ENCODE measurements around the gene PSMD1. TPM values are rescaled to one million over a fixed set of nuclear protein-coding genes. Genes with fewer than 3 reads are reported as not detected.

The PSMD1 gene
- polyA plus RNA-seq, 1 donor from 2014 or later: 83.8 TPM

DNA sequence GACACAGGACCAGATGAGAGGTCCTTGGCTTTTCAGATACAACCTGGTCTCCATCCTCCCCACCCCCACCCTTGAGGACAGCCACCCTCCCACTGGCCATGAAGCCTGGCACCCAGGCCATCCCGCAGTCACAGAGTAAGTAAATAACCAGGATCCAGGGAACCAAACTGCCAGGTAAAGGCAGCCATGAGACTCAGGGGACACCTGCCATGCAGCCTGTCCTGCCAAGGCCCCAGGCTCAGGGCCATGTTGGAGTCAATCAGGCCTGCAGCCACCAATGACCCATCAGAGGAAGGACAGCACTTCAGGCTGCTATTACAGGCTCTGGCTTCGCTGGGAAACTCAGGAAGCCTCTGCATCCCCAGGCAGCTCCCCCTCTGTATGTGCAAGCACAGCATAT, 45.1 kb upstream of the PSMD1 start:
- H3K4me2 ChIP-seq (ENCODE audit: low read length): no peak overlapping the region
- no peak overlapping the region for H2AFZ ChIP-seq (ENCODE audit: low read depth, low read length)
- no peaks in the 10 kb centered on the region for H3K27me3 ChIP-seq (ENCODE audit: insufficient read depth, low read depth, low read length)
- no peaks in the 10 kb centered on the region for H4K20me1 ChIP-seq (ENCODE audit: insufficient read depth)
- H3K36me3 ChIP-seq (ENCODE audit: insufficient read depth, low read length): no peaks in the 10 kb centered on the region
- no peaks in the 10 kb centered on the region for H3K9me3 ChIP-seq (ENCODE audit: low read length)
- no peaks in the 10 kb centered on the region for H3F3A ChIP-seq (ENCODE audit: insufficient read depth, low read length, poor library complexity, severe bottlenecking)
- H3K79me2 ChIP-seq (replicated peaks; ENCODE audit: insufficient read depth, low read length): no peaks in the 10 kb centered on the region
- H3K4me3 ChIP-seq (ENCODE audit: low read length): no peak overlapping the region
- H3K9ac ChIP-seq (ENCODE audit: low read length): no peak overlapping the region
- TF ChIP-seq TAF1 (IDR thresholded peaks at IDR 0.05; ENCODE audit: low read depth): no peak
- no peak for TF ChIP-seq EP300 (conservative IDR thresholded peaks at IDR 0.05; ENCODE audit: poor library complexity, severe bottlenecking)
- no peak for TF ChIP-seq RAD21 (conservative IDR thresholded peaks at IDR 0.05)
- no peak for TF ChIP-seq POLR2AphosphoS5 (IDR thresholded peaks at IDR 0.05)
- TF ChIP-seq, protein P1, sequence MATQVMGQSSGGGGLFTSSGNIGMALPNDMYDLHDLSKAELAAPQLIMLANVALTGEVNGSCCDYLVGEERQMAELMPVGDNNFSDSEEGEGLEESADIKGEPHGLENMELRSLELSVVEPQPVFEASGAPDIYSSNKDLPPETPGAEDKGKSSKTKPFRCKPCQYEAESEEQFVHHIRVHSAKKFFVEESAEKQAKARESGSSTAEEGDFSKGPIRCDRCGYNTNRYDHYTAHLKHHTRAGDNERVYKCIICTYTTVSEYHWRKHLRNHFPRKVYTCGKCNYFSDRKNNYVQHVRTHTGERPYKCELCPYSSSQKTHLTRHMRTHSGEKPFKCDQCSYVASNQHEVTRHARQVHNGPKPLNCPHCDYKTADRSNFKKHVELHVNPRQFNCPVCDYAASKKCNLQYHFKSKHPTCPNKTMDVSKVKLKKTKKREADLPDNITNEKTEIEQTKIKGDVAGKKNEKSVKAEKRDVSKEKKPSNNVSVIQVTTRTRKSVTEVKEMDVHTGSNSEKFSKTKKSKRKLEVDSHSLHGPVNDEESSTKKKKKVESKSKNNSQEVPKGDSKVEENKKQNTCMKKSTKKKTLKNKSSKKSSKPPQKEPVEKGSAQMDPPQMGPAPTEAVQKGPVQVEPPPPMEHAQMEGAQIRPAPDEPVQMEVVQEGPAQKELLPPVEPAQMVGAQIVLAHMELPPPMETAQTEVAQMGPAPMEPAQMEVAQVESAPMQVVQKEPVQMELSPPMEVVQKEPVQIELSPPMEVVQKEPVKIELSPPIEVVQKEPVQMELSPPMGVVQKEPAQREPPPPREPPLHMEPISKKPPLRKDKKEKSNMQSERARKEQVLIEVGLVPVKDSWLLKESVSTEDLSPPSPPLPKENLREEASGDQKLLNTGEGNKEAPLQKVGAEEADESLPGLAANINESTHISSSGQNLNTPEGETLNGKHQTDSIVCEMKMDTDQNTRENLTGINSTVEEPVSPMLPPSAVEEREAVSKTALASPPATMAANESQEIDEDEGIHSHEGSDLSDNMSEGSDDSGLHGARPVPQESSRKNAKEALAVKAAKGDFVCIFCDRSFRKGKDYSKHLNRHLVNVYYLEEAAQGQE (IDR thresholded peaks at IDR 0.05; ENCODE audit: borderline replicate concordance): no peak
- no peaks in the 10 kb centered on the region for H3K9me2 ChIP-seq (ENCODE audit: insufficient read depth, low read length)
- no peak overlapping the region for H3K27ac ChIP-seq (ENCODE audit: low read length)

DNA sequence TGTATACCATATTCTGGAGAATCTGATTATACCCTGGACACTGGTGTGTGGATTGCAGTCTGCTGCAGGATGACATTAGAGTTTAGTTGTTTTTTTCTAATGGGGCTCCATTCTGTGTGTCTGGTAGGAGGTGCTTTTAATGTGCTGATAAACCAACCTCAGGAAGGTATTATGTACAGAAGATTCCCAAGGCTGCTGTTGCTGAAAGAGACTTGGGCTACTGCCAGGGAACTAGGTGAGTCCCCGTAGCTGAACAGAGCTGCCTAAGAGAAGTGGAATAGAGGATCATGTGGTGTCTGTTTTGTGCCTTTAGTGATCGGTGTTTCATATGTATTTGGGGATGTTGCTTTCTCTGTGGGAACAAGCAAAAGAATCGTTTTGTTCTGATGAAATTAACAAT, 44.2 kb upstream of the PSMD1 start:
- H3K79me2 ChIP-seq (replicated peaks; ENCODE audit: insufficient read depth, low read length): no peaks in the 10 kb centered on the region
- H3K9me3 ChIP-seq (ENCODE audit: low read length): no peaks in the 10 kb centered on the region
- H4K20me1 ChIP-seq (ENCODE audit: insufficient read depth): no peaks in the 10 kb centered on the region
- no peaks in the 10 kb centered on the region for H3K27me3 ChIP-seq (ENCODE audit: insufficient read depth, low read depth, low read length)
- no peak overlapping the region for H3K9ac ChIP-seq (ENCODE audit: low read length)
- no peak overlapping the region for H3K4me2 ChIP-seq (ENCODE audit: low read length)
- TF ChIP-seq, protein P2, sequence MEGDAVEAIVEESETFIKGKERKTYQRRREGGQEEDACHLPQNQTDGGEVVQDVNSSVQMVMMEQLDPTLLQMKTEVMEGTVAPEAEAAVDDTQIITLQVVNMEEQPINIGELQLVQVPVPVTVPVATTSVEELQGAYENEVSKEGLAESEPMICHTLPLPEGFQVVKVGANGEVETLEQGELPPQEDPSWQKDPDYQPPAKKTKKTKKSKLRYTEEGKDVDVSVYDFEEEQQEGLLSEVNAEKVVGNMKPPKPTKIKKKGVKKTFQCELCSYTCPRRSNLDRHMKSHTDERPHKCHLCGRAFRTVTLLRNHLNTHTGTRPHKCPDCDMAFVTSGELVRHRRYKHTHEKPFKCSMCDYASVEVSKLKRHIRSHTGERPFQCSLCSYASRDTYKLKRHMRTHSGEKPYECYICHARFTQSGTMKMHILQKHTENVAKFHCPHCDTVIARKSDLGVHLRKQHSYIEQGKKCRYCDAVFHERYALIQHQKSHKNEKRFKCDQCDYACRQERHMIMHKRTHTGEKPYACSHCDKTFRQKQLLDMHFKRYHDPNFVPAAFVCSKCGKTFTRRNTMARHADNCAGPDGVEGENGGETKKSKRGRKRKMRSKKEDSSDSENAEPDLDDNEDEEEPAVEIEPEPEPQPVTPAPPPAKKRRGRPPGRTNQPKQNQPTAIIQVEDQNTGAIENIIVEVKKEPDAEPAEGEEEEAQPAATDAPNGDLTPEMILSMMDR (IDR thresholded peaks at IDR 0.05; ENCODE audit: poor library complexity, severe bottlenecking): no peak
- no peak for TF ChIP-seq RAD21 (conservative IDR thresholded peaks at IDR 0.05)
- TF ChIP-seq EP300 (conservative IDR thresholded peaks at IDR 0.05; ENCODE audit: poor library complexity, severe bottlenecking): no peak
- no peaks in the 10 kb centered on the region for H3K9me2 ChIP-seq (ENCODE audit: insufficient read depth, low read length)
- no peak overlapping the region for H3K27ac ChIP-seq (ENCODE audit: low read length)
- H2AFZ ChIP-seq (ENCODE audit: low read depth, low read length): no peak overlapping the region
- no peaks in the 10 kb centered on the region for H3F3A ChIP-seq (ENCODE audit: insufficient read depth, low read length, poor library complexity, severe bottlenecking)
- H3K4me3 ChIP-seq (ENCODE audit: low read length): no peak overlapping the region
- H3K36me3 ChIP-seq (ENCODE audit: insufficient read depth, low read length): no peaks in the 10 kb centered on the region

DNA sequence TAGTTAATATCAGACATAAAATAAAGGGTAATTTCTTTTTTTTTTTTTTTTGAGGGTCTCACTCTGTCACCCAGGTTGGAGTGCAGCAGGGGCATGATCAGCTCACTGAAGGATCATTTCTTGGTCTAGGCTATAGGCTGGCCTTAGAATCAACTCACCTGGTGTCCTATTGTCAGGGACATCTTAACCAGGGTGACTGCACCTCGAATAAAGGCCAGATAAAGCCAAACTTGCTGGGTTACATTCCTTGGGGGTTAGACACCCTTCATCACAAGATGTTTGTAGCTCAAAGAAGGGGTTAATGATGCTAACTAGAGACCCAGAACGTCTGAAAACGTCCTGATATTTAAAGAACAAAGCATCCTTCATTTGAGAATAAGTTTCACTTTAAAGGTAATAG, 42.8 kb upstream of the PSMD1 start:
- Histone ChIP-seq H3K27me3 (ENCODE audit: insufficient read depth, low read depth, low read length) (no peaks in the 10 kb centered on the region), H3F3A (ENCODE audit: insufficient read depth, low read length, poor library complexity, severe bottlenecking) (no peaks in the 10 kb centered on the region), H3K4me3 (ENCODE audit: low read length) (no peak overlapping the region), H3K9ac (ENCODE audit: low read length) (no peak overlapping the region), H3K9me3 (ENCODE audit: low read length) (no peaks in the 10 kb centered on the region), H3K79me2 (replicated peaks; ENCODE audit: insufficient read depth, low read length) (no peaks in the 10 kb centered on the region), H3K9me2 (ENCODE audit: insufficient read depth, low read length) (no peaks in the 10 kb centered on the region), H3K36me3 (ENCODE audit: insufficient read depth, low read length) (no peaks in the 10 kb centered on the region), H4K20me1 (ENCODE audit: insufficient read depth) (no peaks in the 10 kb centered on the region), H3K27ac (ENCODE audit: low read length) (no peak overlapping the region), H2AFZ (ENCODE audit: low read depth, low read length) (no peak overlapping the region), H3K4me2 (ENCODE audit: low read length) (no peak overlapping the region)
- no peak for TF ChIP-seq SMC3 (conservative IDR thresholded peaks at IDR 0.05; ENCODE audit: poor library complexity)
